ENCODE results near the gene LMF1. TPM values are rescaled to one million over a fixed set of nuclear protein-coding genes. Genes with fewer than 3 reads are reported as not detected.

LMF1 gene
- total RNA-seq, 1 donor from 2014 or later = 26.9 TPM

DNA sequence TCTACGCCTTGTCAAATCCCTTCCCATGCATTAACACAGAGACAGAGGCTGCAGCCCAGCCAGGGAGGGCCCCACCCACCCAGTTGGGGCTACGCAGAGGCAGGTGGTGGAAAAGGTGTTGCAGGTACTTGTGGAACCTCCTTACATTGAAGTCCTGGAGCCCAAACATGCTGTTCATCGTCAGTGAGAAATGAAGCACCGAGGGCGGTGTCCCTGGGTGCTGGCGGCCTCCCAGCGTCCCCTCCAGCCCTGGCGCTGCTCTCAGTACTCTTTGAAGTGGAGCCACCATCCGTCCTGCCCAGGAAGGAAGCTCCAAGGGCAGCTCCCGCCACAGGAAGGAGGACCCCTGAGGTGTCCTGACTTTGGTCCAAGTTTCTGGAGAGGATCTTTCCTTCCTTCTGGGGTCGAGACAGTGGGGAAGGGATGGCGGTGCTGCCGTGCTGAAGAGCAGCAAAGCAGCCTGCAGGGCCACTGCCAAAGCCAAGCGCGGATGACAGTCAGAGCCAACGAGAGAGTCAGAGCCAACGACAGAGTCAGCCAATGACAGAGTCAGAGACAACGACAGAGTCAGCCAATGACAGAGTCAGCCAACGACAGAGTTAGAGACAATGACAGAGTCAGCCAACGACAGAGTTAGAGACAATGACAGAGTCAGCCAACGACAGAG is 23.4 kb downstream of the LMF1 start:
- Histone ChIP-seq H3K27me3 (no peaks in the 10 kb centered on the region), H3K36me3 (peaks cover 14 to 33% of the 10 kb centered on the region in 2 donors), H3K4me3 (no peak overlapping the region), H3K4me1 (no peaks in the 10 kb centered on the region), H3K9me3 (no peaks in the 10 kb centered on the region), H3K27ac (no peak overlapping the region)
- DNase-seq (ENCODE audit: low spot score in 2 of 2) = no peak
- intact Hi-C loops (cut with DNase I) = no loop called here
- TF ChIP-seq, protein P1, sequence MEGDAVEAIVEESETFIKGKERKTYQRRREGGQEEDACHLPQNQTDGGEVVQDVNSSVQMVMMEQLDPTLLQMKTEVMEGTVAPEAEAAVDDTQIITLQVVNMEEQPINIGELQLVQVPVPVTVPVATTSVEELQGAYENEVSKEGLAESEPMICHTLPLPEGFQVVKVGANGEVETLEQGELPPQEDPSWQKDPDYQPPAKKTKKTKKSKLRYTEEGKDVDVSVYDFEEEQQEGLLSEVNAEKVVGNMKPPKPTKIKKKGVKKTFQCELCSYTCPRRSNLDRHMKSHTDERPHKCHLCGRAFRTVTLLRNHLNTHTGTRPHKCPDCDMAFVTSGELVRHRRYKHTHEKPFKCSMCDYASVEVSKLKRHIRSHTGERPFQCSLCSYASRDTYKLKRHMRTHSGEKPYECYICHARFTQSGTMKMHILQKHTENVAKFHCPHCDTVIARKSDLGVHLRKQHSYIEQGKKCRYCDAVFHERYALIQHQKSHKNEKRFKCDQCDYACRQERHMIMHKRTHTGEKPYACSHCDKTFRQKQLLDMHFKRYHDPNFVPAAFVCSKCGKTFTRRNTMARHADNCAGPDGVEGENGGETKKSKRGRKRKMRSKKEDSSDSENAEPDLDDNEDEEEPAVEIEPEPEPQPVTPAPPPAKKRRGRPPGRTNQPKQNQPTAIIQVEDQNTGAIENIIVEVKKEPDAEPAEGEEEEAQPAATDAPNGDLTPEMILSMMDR (IDR thresholded peaks at IDR 0.05) = no peak

DNA sequence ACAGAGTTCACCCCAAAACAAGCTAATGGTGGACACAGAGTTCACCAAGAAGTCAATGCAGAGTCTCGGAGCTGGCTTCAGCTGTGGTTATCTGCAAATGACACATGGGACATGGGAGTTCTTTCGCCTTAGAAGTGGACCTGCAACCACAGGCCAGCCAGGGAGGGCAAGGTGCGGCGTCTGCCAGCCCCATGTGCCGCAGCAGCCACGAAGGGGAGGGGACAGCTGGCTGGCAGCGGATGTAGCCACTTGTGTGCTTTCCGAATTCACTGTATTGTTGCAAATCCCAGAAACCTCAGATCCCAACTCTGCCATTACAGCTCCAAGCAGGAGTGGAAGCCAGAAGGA is 24.8 kb downstream of the LMF1 start:
- Histone ChIP-seq H3K4me1 (no peaks in the 10 kb centered on the region), H3K4me3 (no peak overlapping the region), H3K9me3 (peaks cover 0 to 6% of the 10 kb centered on the region in 2 donors), H3K36me3 (peaks cover 14 to 34% of the 10 kb centered on the region in 2 donors), H3K27ac (no peak overlapping the region), H3K27me3 (no peaks in the 10 kb centered on the region)
- DNase-seq (ENCODE audit: low spot score in 2 of 2) = no peak
- TF ChIP-seq, protein P1 (IDR thresholded peaks at IDR 0.05) = no peak
- intact Hi-C loops (cut with DNase I) = no loop called here

DNA sequence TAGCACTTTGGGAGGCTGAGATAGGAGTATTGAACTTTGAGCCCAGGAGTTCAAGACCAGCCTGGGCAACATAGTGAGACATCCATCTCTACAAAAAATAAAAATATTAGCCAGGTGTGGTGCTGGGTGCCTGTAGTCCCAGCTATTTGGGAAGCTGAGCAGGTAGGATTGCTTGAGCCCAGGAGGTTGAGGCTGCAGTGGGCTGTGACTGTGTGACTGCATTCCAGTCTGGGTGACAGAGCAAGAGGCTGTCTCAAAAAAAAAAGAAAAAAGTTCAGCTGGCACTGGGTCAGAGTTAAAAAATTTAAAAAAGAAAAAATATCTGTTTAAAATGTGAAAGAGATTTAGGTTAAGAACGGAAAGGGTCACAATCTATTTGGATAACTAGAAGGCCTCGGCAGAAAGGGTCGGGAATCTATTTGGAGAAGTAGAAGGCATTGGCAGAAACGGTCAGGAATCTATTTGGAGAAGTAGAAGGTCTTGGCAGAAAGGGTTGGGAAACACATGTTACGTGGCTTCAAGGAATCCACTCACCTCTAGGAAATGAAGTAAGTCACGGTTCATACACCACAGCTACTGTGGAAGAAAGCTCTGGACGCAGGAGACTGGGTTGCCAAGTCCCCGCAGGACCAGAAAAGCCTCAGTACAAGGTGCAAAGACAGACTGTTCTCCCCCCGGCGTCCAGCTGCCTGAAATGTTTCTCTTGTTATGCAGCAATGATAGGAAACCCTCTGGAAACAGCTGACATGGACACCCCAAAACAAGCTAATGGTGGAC is 25.3 kb downstream of the LMF1 start:
- Histone ChIP-seq H3K27me3 (no peaks in the 10 kb centered on the region), H3K4me1 (no peaks in the 10 kb centered on the region), H3K9me3 (peaks cover 0 to 6% of the 10 kb centered on the region in 2 donors), H3K36me3 (peaks cover 14 to 36% of the 10 kb centered on the region in 2 donors), H3K27ac (no peak overlapping the region), H3K4me3 (no peak overlapping the region)
- intact Hi-C loops (cut with DNase I) = no loop called here
- no peak for DNase-seq (ENCODE audit: low spot score in 2 of 2)
- TF ChIP-seq, protein P1 (IDR thresholded peaks at IDR 0.05) = no peak

DNA sequence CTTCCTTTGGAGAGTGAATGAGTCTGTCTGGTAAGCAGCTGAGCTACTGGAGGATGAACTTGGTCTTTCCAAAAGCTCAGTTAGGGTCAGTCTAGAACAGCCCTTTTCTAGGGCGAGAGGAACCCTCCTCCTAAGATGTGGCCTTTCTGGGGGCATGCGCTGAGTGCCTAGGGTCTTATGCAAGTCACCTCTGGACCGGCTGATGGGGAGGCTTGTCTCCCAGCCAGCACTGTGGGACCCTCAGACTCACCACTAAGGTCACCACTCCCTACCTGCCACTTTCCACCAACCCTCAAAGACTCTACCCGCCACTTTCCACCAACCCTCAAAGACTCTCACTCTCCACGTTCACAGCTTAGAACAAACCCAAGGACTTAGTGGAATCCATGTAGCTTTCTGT is 26.8 kb downstream of the LMF1 start:
- Histone ChIP-seq H3K27ac (no peak overlapping the region), H3K4me3 (no peak overlapping the region), H3K27me3 (no peaks in the 10 kb centered on the region), H3K9me3 (peaks cover 0 to 6% of the 10 kb centered on the region in 2 donors), H3K4me1 (no peaks in the 10 kb centered on the region), H3K36me3 (peaks cover 14 to 37% of the 10 kb centered on the region in 2 donors)
- intact Hi-C loops (cut with DNase I) = no loop called here
- TF ChIP-seq, protein P1 (IDR thresholded peaks at IDR 0.05) = no peak
- DNase-seq (ENCODE audit: low spot score in 2 of 2) = no peak

DNA sequence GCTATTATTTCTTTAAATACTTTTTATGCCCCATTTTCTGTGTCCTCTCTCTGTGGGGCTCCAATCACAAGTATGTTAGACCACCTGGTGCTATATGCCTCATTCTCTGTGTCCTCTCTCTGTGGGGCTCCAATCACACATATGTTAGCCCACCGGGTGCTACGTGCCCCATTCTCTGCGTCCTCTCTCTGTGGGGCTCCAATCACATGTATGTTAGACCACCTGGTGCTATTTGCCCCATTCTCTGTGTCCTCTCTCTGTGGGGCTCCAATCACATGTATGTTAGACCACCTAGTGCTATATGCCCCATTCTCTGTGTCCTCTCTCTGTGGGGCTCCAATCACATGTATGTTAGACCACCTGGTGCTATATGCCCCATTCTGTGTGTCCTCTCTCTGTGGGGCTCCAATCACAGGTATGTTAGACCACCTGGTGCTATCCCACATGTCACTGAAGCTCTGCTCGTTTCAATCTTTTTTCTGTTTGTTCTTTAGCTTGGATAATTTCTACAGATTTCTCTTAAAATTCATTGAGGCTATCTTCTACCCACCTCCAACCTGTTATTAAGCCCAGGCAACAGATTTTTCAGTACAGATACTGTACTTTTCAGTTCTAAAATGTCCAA is 28.2 kb downstream of the LMF1 start:
- Histone ChIP-seq H3K27me3 (no peaks in the 10 kb centered on the region), H3K4me1 (no peaks in the 10 kb centered on the region), H3K36me3 (peaks cover 14 to 37% of the 10 kb centered on the region in 2 donors), H3K27ac (no peak overlapping the region), H3K4me3 (no peak overlapping the region), H3K9me3 (peaks cover 0 to 6% of the 10 kb centered on the region in 2 donors)
- TF ChIP-seq, protein P1 (IDR thresholded peaks at IDR 0.05) = no peak
- no peak for DNase-seq (ENCODE audit: low spot score in 2 of 2)
- intact Hi-C loops (cut with DNase I) = no loop called here

All from ascending aorta (tissue), 2 donors.